Spinal cord (tissue), 10 donors: Measurements from ENCODE around the gene SIL1. TPM values are rescaled to one million over a fixed set of nuclear protein-coding genes. Genes with fewer than 3 reads are reported as not detected.
"Not testable (repeated sequence)": the region's sequence is repeated elsewhere in the genome, so short reads cannot be mapped to it uniquely, and the experiment has no call there.

Experiments
- DNase-seq, 6 donors: peaks; one replicate each; pipeline versions ENCODE4 v3.0.0 to v3.0.0-alpha.2; 2013 to 2015; ENCODE audit warnings: low spot score in 6 of 6, low read depth in 4 of 6
- H3K27ac ChIP-seq: one replicate; pipeline ENCODE4 v1.5.1; 2013; ENCODE audit warnings: low read depth, low read length, control low read depth
- H3K27me3 ChIP-seq: one replicate; pipeline ENCODE4 v1.6.1; 2013; ENCODE audit warnings: low read length; ENCODE audit not compliant: control insufficient read depth, insufficient read depth
- H3K36me3 ChIP-seq: one replicate; pipeline ENCODE4 v1.6.1; 2013; ENCODE audit warnings: low read length; ENCODE audit not compliant: control insufficient read depth, insufficient read depth
- H3K4me1 ChIP-seq: one replicate; pipeline ENCODE4 v1.6.1; 2013; ENCODE audit warnings: low read length; ENCODE audit not compliant: control insufficient read depth, insufficient read depth
- H3K4me3 ChIP-seq: one replicate; pipeline ENCODE4 v1.5.1; 2013; ENCODE audit warnings: low read depth, low read length, control low read depth
- H3K9me3 ChIP-seq: one replicate; pipeline ENCODE4 v1.6.1; 2013; ENCODE audit warnings: low read length; ENCODE audit not compliant: control insufficient read depth, insufficient read depth
- WGBS: methylation state at CpG from one replicate; pipeline ENCODE4 v1.1.5; 2013; ENCODE audit warnings: missing lambda C conversion rate; ENCODE audit not compliant: insufficient coverage; 5-methylcytosine and 5-hydroxymethylcytosine counted together
- polyA plus RNA-seq, 2 donors: library from polyadenylated mRNA; unstranded; fragments of 120-200 nt; gene quantifications; one replicate each; pipeline ENCODE4 v1.2.1, GENCODE V29; 2013; ENCODE audit not compliant: insufficient read length in 2 of 2
- total RNA-seq, 2 donors: library from RNA; depleted of rRNA in 1 of 2; stranded (reverse); fragments of 120-200 nt in 1 of 2; fragments of >200 nt in 1 of 2; gene quantifications; one replicate each; pipeline versions ENCODE4 v1.2.3 to v1.2.4, GENCODE V29; 2013 to 2014
- donor health status: healthy.

SIL1 gene
- total and polyA plus RNA-seq, 4 donors = 18.8 to 53.7 (median 30.7) TPM

- Histone ChIP-seq H3K4me3 (no peak overlapping the region), H3K27ac (no peak overlapping the region), H3K27me3 (no peaks in the 10 kb centered on the region), H3K4me1 (no peaks in the 10 kb centered on the region), H3K9me3 (no peaks in the 10 kb centered on the region), H3K36me3 (no peaks in the 10 kb centered on the region)
- no CpG with 5 or more reads among the region's 2 CpGs for WGBS
- no peak for DNase-seq
These were observed 28.0 kb upstream of the SIL1 start for GRCh38 chr5:139226131-139226530.

DNA sequence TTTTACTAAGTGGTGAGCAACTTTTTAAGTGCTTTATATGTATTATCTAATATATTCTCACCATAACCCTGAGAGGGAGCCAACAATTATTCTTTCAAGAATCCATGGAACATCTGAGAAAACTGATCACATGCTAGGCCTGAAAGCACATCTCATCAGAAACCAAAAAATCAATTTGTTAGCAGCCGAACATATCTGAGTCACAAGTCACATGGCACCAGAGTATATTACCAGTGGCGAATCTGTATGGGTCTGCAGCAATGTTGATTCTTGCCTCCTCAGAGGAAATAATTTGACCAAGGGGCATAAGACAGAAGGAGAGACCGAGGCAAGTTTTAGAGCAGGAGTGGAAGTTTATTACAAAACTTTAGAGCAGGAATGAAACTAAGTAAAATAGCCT lies 25.3 kb upstream of the SIL1 start:
- Histone ChIP-seq H3K36me3 (no peaks in the 10 kb centered on the region), H3K9me3 (no peaks in the 10 kb centered on the region), H3K4me3 (no peak overlapping the region), H3K4me1 (no peaks in the 10 kb centered on the region), H3K27ac (no peak overlapping the region), H3K27me3 (no peaks in the 10 kb centered on the region)
- WGBS = 93% methylated on average over 2 of the region's 3 CpGs
- DNase-seq = no peak

- no peaks in the 10 kb centered on the region for H3K4me1 ChIP-seq
- H3K4me3 ChIP-seq = no peak overlapping the region
- no peaks in the 10 kb centered on the region for H3K36me3 ChIP-seq
- H3K9me3 ChIP-seq = no peaks in the 10 kb centered on the region
- no peak overlapping the region for H3K27ac ChIP-seq
- DNase-seq = no peak
- H3K27me3 ChIP-seq = no peaks in the 10 kb centered on the region
- WGBS = 42% methylated on average over 2 of the region's 3 CpGs
These were observed 24.2 kb upstream of the SIL1 start for GRCh38 chr5:139222346-139222745.

DNA sequence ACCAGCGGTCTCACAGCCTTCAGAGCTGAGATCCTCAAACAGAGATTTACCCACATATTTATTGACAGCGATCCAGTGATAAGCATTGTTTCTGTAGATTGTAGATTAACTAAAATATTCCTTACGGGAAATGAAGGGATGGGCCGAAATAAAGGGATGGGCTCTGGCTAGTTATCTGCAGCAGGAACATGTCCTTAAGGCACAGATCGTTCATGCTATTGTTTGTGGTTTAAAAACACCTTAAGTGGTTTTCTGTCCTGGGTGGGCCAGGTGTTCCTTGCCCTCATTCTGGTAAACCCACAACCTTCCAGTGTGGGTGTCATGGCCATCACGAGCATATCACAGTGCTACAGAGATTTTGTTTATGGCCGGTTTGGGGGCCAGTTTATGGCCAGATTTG lies 19.9 kb upstream of the SIL1 start:
- H3K4me1 ChIP-seq, H3K27ac ChIP-seq, DNase-seq, H3K4me3 ChIP-seq, H3K27me3 ChIP-seq, H3K36me3 ChIP-seq, H3K9me3 ChIP-seq: not testable (repeated sequence)
- WGBS = 95% methylated on average over 4 of the region's 7 CpGs

DNA sequence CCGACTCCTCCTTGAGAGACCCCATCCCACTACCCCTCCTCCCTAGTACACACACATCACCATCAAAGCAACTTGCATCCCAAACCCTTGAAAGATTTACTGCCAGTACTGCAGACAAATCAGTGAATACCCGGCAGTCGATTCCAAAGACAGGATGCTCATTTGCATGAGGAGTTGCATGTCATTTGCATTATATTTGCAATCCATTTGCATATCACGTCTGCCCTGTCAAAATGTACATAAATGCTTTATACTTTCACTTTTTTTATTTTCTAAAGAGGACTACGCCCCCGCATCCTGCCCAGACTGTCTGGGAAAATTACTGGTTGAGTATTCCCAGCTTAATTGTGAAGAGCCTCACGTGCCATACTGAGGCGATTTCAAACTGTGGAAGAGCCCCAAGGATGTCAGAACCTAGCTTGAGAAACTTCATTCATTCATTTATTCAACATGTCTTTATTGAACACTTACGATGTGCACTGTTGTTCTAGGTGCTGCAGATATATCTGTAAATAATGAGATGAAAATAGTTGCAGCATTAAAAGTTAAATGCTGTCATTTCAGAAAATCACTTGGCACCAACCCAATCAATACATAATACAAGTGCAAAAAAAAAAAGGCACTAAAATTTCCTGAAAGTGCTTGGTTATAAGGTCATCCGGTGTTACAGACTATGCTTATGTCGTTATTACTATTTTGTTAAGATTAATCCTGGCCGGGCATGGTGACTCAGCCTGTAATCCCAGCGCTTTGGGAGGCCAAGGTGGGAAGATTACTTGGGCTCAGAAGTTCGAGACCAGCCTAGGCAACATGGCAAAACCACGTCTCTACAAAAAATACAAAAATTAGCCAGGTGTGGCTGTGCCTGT lies 17.2 kb upstream of the SIL1 start:
- peak in 3 of 6 donors; percentile 21 to 89 (median 81) for DNase-seq
- no peaks in the 10 kb centered on the region for H3K9me3 ChIP-seq

GRCh38 chr5:139214646-139215045 lies 16.5 kb upstream of the SIL1 start:
- WGBS = 81% methylated on average over 2 of the region's 2 CpGs
- Histone ChIP-seq H3K27me3 (no peaks in the 10 kb centered on the region), H3K36me3 (no peaks in the 10 kb centered on the region), H3K27ac (no peak overlapping the region), H3K4me1 (no peaks in the 10 kb centered on the region), H3K4me3 (no peak overlapping the region), H3K9me3 (no peaks in the 10 kb centered on the region)
- no peak for DNase-seq

More for the DNA sequence above, 17.2 kb upstream of the SIL1 start:
- Histone ChIP-seq H3K27ac (no peak overlapping the region), H3K4me1 (no peaks in the 10 kb centered on the region), H3K4me3 (no peak overlapping the region), H3K36me3 (no peaks in the 10 kb centered on the region), H3K27me3 (no peaks in the 10 kb centered on the region)
- WGBS = 33% methylated on average over 10 of the region's 15 CpGs

- 87% methylated on average over 2 of the region's 2 CpGs for WGBS
- no peaks in the 10 kb centered on the region for H3K4me1 ChIP-seq
- no peaks in the 10 kb centered on the region for H3K27me3 ChIP-seq
- no peak overlapping the region for H3K27ac ChIP-seq
- H3K4me3 ChIP-seq = no peak overlapping the region
- H3K36me3 ChIP-seq = no peaks in the 10 kb centered on the region
- no peaks in the 10 kb centered on the region for H3K9me3 ChIP-seq
- no peak for DNase-seq
These were observed 14.7 kb upstream of the SIL1 start for GRCh38 chr5:139212906-139213305.

DNA sequence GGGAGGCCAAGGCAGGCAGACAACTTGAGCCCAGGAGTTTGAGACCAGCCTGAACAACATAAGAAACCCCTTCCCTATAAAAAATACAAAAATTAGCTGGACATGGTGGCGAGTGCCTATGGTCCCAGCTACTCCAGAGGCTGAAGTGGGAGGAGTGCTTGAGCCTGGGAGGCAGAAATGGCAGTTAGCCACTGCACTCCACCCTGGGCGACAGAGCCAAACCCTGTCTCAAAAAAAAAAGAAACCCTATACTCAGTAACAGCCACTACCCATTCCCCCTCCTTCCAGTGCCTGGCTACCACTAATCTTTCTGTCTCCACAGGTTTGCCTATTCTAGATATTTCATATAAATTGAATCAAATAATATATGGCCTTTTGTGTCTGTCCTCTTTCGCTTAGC lies 14.3 kb upstream of the SIL1 start:
- H3K36me3 ChIP-seq = no peaks in the 10 kb centered on the region
- no peak overlapping the region for H3K4me3 ChIP-seq
- no peaks in the 10 kb centered on the region for H3K27me3 ChIP-seq
- peaks cover 3% of the 10 kb centered on the region for H3K4me1 ChIP-seq
- H3K9me3 ChIP-seq = no peaks in the 10 kb centered on the region
- WGBS = 71% methylated on average over 2 of the region's 3 CpGs
- H3K27ac ChIP-seq = no peak overlapping the region
- no peak for DNase-seq

GRCh38 chr5:139210585-139210984 lies 12.4 kb upstream of the SIL1 start:
- DNase-seq = no peak
- H3K27me3 ChIP-seq = no peaks in the 10 kb centered on the region
- no peaks in the 10 kb centered on the region for H3K36me3 ChIP-seq
- peaks cover 3% of the 10 kb centered on the region for H3K4me1 ChIP-seq
- WGBS = 52% methylated on average over 2 of the region's 4 CpGs
- H3K9me3 ChIP-seq = no peaks in the 10 kb centered on the region
- no peak overlapping the region for H3K27ac ChIP-seq
- no peak overlapping the region for H3K4me3 ChIP-seq

DNA sequence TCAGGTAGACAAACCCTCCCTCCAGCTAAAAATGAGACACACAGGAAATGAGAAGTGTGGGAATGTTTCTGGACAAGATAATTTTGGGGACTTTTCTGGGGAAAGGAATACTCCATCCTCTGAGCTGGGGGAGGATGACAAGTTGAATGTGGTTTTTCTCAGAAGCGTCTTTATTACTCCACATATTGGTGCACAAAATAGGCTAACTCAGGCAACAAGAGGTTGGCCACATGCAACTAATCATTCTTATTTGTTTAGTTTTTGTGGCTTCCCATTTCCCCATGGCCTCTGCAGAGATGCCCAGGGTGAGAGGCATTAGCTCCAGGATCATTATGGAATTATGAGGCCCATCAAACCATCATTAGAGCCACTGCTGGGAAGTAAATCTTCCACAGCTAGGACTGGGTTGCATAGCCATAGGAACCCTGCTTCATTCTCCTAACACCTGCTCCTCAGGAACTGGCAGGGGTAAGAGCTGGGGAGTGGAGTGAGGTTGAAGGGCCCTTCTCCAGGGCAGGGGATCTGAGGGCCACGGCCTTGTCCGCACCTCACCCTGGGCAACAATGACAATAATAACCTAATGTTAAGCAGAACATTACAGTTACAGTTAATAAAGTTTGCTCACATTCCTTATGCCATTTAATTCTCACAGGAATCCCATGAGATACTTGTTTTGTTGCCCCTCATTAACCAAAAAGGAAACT lies 9.3 kb upstream of the SIL1 start:
- no peaks in the 10 kb centered on the region for H3K36me3 ChIP-seq
- DNase-seq = peak in 1 of 6 donors; percentile 33
- H3K9me3 ChIP-seq = no peaks in the 10 kb centered on the region
- no CpG with 5 or more reads among the region's 3 CpGs for WGBS
- H3K27ac ChIP-seq = no peak overlapping the region
- H3K27me3 ChIP-seq = no peaks in the 10 kb centered on the region
- H3K4me3 ChIP-seq = no peak overlapping the region
- peaks cover 3% of the 10 kb centered on the region for H3K4me1 ChIP-seq
